B cell (primary cell): ENCODE results near the gene DYRK1A. TPM values are rescaled to one million over a fixed set of nuclear protein-coding genes. Genes with fewer than 3 reads are reported as not detected.
A peak's percentile ranks its signal among the peaks of the same experiment; 100 is the strongest.

Experiments
- ATAC-seq: fragments of 200-7000 bp; cut with Tn5 transposase; one replicate; pipeline ENCODE4 v1.10.0; 2021; ENCODE audit warnings: low read depth, mild to moderate bottlenecking, moderate number of reproducible peaks, moderate library complexity
- CTCF ChIA-PET: fragments of 350-600 bp; sonication (Branson Sonifier 250); formaldehyde crosslinking; loops from one replicate; lab custom pipeline; 2021; ENCODE audit warnings: antibody characterized with exemption, inconsistent platforms; lab: Charles Lee
- POLR2A ChIA-PET: fragments of 350-600 bp; sonication (Branson Sonifier 250); formaldehyde crosslinking; loops from one replicate; lab custom pipeline; 2021; ENCODE audit warnings: antibody characterized with exemption; lab: Charles Lee
- DNase-seq: peaks from one replicate; pipeline ENCODE4 v3.0.0; 2013
- H2AFZ ChIP-seq: 2 replicates; pipeline ENCODE4 v1.6.1; 2012; ENCODE audit warnings: mild to moderate bottlenecking, low read depth, low read length; ENCODE audit not compliant: insufficient read depth, poor library complexity, severe bottlenecking
- H3K27ac ChIP-seq, 2 donors: 1 replicate in 1 of 2; 2 replicates in 1 of 2; pipeline ENCODE4 v1.5.1; 2012 to 2013; ENCODE audit warnings: low read length in 2 of 2, mild to moderate bottlenecking in 2 of 2, moderate library complexity in 1 of 2
- H3K27me3 ChIP-seq, 4 experiments: fragments of 200-600 bp in 1 of 4; sonication (generic) in 1 of 4; replicated peaks in 1 of 4; 1 replicate in 2 of 4; 2 replicates in 2 of 4; pipeline versions ENCODE4 v1.6.1 to v1.7.0; 2013 to 2016; ENCODE audit warnings: low read length in 3 of 4, mild to moderate bottlenecking in 2 of 4, mixed read lengths in 1 of 4, moderate library complexity in 1 of 4; ENCODE audit not compliant: insufficient read depth in 4 of 4, control insufficient read depth in 3 of 4; ENCODE audit errors: control extremely low read depth in 1 of 4
- H3K36me3 ChIP-seq, 2 experiments: replicated peaks in 1 of 2; 1 replicate in 1 of 2; 2 replicates in 1 of 2; pipeline versions ENCODE4 v1.6.1 to v1.7.1; 2013; ENCODE audit warnings: low read length in 1 of 2; ENCODE audit not compliant: insufficient read depth in 2 of 2, control insufficient read depth in 1 of 2; ENCODE audit errors: control extremely low read depth in 1 of 2, extremely low read depth in 1 of 2
- H3K4me1 ChIP-seq, 2 donors: fragments of 200-600 bp in 1 of 2; sonication (generic) in 1 of 2; 1 replicate in 1 of 2; 2 replicates in 1 of 2; pipeline versions ENCODE4 v1.5.1 to v1.6.1; 2013 to 2017; ENCODE audit warnings: low read length in 2 of 2; ENCODE audit not compliant: control insufficient read depth in 2 of 2, insufficient read depth in 2 of 2
- H3K4me2 ChIP-seq: replicated peaks from 2 replicates; pipeline ENCODE3; 2012; ENCODE audit warnings: mild to moderate bottlenecking, low read depth, low read length; ENCODE audit not compliant: poor library complexity, severe bottlenecking
- H3K4me3 ChIP-seq, 5 experiments: fragments of 200-600 bp in 1 of 5; sonication (generic) in 1 of 5; 1 replicate in 3 of 5; 2 replicates in 2 of 5; pipeline versions ENCODE4 v1.5.1 to v1.7.0; 2011 to 2016; ENCODE audit warnings: low read length in 4 of 5, mild to moderate bottlenecking in 4 of 5, low read depth in 2 of 5, control low read depth in 1 of 5, moderate library complexity in 1 of 5; ENCODE audit not compliant: insufficient read depth in 1 of 5; ENCODE audit errors: control extremely low read depth in 1 of 5, extremely low read depth in 1 of 5
- H3K79me2 ChIP-seq: fragments of 200-600 bp; sonication (generic); one replicate; pipeline ENCODE4 v1.6.0; 2016; ENCODE audit warnings: low read length; ENCODE audit not compliant: control insufficient read depth, insufficient read depth
- H3K9ac ChIP-seq: fragments of 200-600 bp; sonication (generic); 2 replicates; pipeline ENCODE4 v1.6.1; 2017; ENCODE audit warnings: mild to moderate bottlenecking, low read length, moderate library complexity
- H3K9me3 ChIP-seq, 3 donors: one replicate each; pipeline versions ENCODE4 v1.6.1 to v1.7.1; 2013; ENCODE audit warnings: low read length in 2 of 3; ENCODE audit not compliant: control insufficient read depth in 2 of 3, insufficient read depth in 1 of 3; ENCODE audit errors: control extremely low read depth in 1 of 3
- H4K20me1 ChIP-seq: 2 replicates; pipeline ENCODE4 v1.6.0; 2012; ENCODE audit warnings: mild to moderate bottlenecking, low read length; ENCODE audit not compliant: insufficient read depth, control insufficient read depth, poor library complexity, severe bottlenecking
- H3K27ac Mint-ChIP-seq: one replicate; pipeline ENCODE4 v1.8.0; 2021; ENCODE audit warnings: mixed read lengths
- H3K27me3 Mint-ChIP-seq: one replicate; pipeline ENCODE4 v1.8.0; 2021; ENCODE audit warnings: mixed read lengths
- H3K4me1 Mint-ChIP-seq: one replicate; pipeline ENCODE4 v1.8.0; 2021; ENCODE audit warnings: mixed read lengths
- H3K4me3 Mint-ChIP-seq: one replicate; pipeline ENCODE4 v1.8.0; 2021; ENCODE audit warnings: mixed read lengths
- H3K9me3 Mint-ChIP-seq: one replicate; pipeline ENCODE4 v1.8.0; 2022; ENCODE audit warnings: mixed read lengths; ENCODE audit not compliant: insufficient read depth
- CTCF ChIP-seq: fragments of 200-600 bp; IDR thresholded peaks from one replicate; pipeline ENCODE4 v1.8.0; 2022; ENCODE audit warnings: antibody characterized with exemption, mild to moderate bottlenecking
- EZH2 ChIP-seq: IDR thresholded peaks from 2 replicates; pipeline ENCODE4 v1.6.1; 2012; ENCODE audit warnings: borderline replicate concordance, low read depth, mild to moderate bottlenecking, moderate library complexity, low read length; ENCODE audit not compliant: insufficient read depth, poor library complexity, severe bottlenecking
- WGBS: methylation state at CpG from one replicate; pipeline ENCODE4 v1.1.5; 2013; ENCODE audit warnings: missing lambda C conversion rate; ENCODE audit not compliant: insufficient coverage; 5-methylcytosine and 5-hydroxymethylcytosine counted together
- intact Hi-C: fragments of 100-400 bp; cut with micrococcal nuclease; formaldehyde crosslinking; loops from one replicate; pipeline ENCODE4 v1.10.0; 2022
- polyA plus RNA-seq: library from polyadenylated mRNA; depleted of rRNA; stranded (reverse); fragments of >200 nt; gene quantifications from 2 replicates; pipeline ENCODE4 v1.2.3, GENCODE V29; 2012
- total RNA-seq, 2 donors: library from RNA; stranded (reverse); fragments of 120-200 nt in 1 of 2; gene quantifications; 1 replicate in 1 of 2; 2 replicates in 1 of 2; pipeline versions ENCODE4 v1.2.3 to v1.2.4, GENCODE V29; 2013 to 2022

DYRK1A gene
- total and polyA plus RNA-seq, 2 donors (not counting 1 experiment from before 2014, with no cell fraction given) = 46.6 to 147 TPM

- no peak overlapping the region for H3K27ac Mint-ChIP-seq
- intact Hi-C loops = loop anchor here (1.0 kb wide), 1 partner anchor 68 kb away; no protein-coding TSS in a partner anchor
- peaks cover 24 to 39% of the 10 kb centered on the region in 2 donors for H3K4me1 ChIP-seq
- H3K36me3 ChIP-seq = peaks cover 0 to 13% of the 10 kb centered on the region in 2 experiments
- peaks cover 79% of the 10 kb centered on the region for H4K20me1 ChIP-seq
- peak; percentile 79 for DNase-seq
- no peak overlapping the region for H3K4me3 Mint-ChIP-seq
- ATAC-seq = peak; percentile 93
- ChIA-PET POLR2A (no interaction called here), CTCF (interaction anchor here (0.9 kb wide), 1 partner anchor 28 kb away, joined by 3 read pairs; no protein-coding TSS in a partner anchor)
- peak overlapping the region; percentile 42 for H3K4me2 ChIP-seq
- no peaks in the 10 kb centered on the region for H3K9me3 Mint-ChIP-seq
- H3K9ac ChIP-seq = no peak overlapping the region
- peaks cover 98% of the 10 kb centered on the region for H3K79me2 ChIP-seq
- 15% methylated on average over 2 of the region's 6 CpGs for whole genome bisulfite sequencing
- H3K27me3 Mint-ChIP-seq = no peaks in the 10 kb centered on the region
- H3K4me3 ChIP-seq = no peak overlapping the region
- no peaks in the 10 kb centered on the region for H3K9me3 ChIP-seq
- TF ChIP-seq CTCF (no peak), EZH2 (no peak)
- H2AFZ ChIP-seq = no peak overlapping the region
- H3K4me1 Mint-ChIP-seq = peaks cover 36% of the 10 kb centered on the region
- H3K27me3 ChIP-seq = no peaks in the 10 kb centered on the region
- no peak overlapping the region for H3K27ac ChIP-seq
These were observed 68.5 kb downstream of the DYRK1A start for GRCh38 chr21:37435120-37435519.

GRCh38 chr21:37435711-37436110, 69.1 kb downstream of the DYRK1A start:
- Histone ChIP-seq H3K9me3 (no peaks in the 10 kb centered on the region), H3K79me2 (peaks cover 98% of the 10 kb centered on the region), H3K4me3 (no peak overlapping the region), H3K27me3 (no peaks in the 10 kb centered on the region), H3K27ac (no peak overlapping the region), H3K4me1 (peaks cover 18 to 33% of the 10 kb centered on the region in 2 donors), H2AFZ (no peak overlapping the region), H4K20me1 (peaks cover 73% of the 10 kb centered on the region), H3K4me2 (peak overlapping the region; percentile 42), H3K36me3 (peaks cover 0 to 7% of the 10 kb centered on the region in 2 experiments), H3K9ac (no peak overlapping the region)
- H3K9me3 Mint-ChIP-seq = no peaks in the 10 kb centered on the region
- peaks cover 33% of the 10 kb centered on the region for H3K4me1 Mint-ChIP-seq
- intact Hi-C loops = loop anchor here (1.0 kb wide), 1 partner anchor 68 kb away; no protein-coding TSS in a partner anchor
- no peak overlapping the region for H3K27ac Mint-ChIP-seq
- ATAC-seq (no peak), DNase-seq (no peak)
- H3K27me3 Mint-ChIP-seq = no peaks in the 10 kb centered on the region
- H3K4me3 Mint-ChIP-seq = no peak overlapping the region
- ChIA-PET POLR2A (no interaction called here), CTCF (no interaction called here)
- 78% methylated on average over 2 of the region's 3 CpGs for WGBS
- no peak for TF ChIP-seq EZH2
- TF ChIP-seq CTCF = no peak
